Breast epithelium (tissue), 3 donors: ENCODE measurements around the gene HSPG2.

Experiments
- CTCF ChIP-seq, 3 donors: fragments of 450-650 bp; IDR thresholded peaks; one replicate each; pipeline ENCODE4 v1.5.1; 2016 to 2017; ENCODE audit warnings: antibody characterized with exemption in 3 of 3, mild to moderate bottlenecking in 3 of 3, moderate library complexity in 3 of 3
- POLR2A ChIP-seq: fragments of 450-650 bp; IDR thresholded peaks from one replicate; pipeline ENCODE4 v1.6.1; 2016; ENCODE audit warnings: antibody characterized with exemption, mild to moderate bottlenecking, moderate library complexity

- no peak for TF ChIP-seq CTCF (IDR thresholded peaks at IDR 0.05)
- no peak for TF ChIP-seq POLR2A
These were observed 154.7 kb downstream of the HSPG2 start for GRCh38 chr1:21782349-21782867.
